ENCODE measurements around the gene KLK10.

Gene KLK10

DNA sequence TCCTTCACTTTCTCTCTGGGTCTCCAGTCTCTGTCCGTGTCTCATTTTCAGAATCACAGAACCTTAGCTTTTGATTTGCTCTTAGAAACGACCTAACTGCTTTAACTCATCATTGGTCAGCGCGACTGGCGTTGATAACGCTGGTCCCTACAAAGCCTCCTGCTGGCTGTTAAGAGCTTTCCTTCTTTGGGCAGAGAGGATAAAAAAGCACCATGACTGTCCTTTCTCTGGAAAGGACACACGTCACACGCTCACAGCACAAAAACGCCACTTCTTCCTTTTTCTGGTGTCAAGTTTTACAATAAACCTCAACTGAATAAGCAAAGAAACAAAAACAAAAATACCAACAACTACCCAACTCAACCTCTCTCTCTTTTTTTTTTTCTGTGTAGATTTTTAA, 17.0 kb upstream of the KLK10 start:
- H3K4me3 ChIP-seq (ENCODE audit: low read depth, low read length), result no peak overlapping the region
- DNase-seq (ENCODE audit: low read depth), result no peak
- TF ChIP-seq, protein P1, sequence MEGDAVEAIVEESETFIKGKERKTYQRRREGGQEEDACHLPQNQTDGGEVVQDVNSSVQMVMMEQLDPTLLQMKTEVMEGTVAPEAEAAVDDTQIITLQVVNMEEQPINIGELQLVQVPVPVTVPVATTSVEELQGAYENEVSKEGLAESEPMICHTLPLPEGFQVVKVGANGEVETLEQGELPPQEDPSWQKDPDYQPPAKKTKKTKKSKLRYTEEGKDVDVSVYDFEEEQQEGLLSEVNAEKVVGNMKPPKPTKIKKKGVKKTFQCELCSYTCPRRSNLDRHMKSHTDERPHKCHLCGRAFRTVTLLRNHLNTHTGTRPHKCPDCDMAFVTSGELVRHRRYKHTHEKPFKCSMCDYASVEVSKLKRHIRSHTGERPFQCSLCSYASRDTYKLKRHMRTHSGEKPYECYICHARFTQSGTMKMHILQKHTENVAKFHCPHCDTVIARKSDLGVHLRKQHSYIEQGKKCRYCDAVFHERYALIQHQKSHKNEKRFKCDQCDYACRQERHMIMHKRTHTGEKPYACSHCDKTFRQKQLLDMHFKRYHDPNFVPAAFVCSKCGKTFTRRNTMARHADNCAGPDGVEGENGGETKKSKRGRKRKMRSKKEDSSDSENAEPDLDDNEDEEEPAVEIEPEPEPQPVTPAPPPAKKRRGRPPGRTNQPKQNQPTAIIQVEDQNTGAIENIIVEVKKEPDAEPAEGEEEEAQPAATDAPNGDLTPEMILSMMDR (conservative IDR thresholded peaks at IDR 0.05; ENCODE audit: low read depth, low read length), result no peak

DNA sequence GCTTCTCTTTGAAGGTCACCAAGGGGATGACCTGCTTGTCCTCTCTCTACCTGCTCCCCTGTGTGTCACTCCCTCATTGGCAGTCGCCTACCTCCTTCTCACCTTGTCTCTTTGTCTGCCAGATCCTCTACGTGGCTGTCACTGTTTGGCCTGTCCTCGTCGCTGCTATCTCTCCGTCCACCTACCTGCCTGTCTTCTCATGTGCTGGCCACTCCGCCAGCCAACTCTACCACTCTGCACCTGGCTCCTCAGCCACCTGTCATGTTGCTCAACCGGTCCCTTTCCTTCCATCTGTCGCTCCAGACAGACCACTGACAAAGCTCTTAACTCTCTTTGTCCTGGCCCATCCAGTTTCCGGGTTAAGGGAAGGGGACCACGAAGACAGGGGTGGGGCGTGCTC, 15.2 kb upstream of the KLK10 start, which contains the start of gene KLK12:
KLK12 (minus strand) TSS at position 299 of the 400 bp plus-strand sequence. CDS start 381 bp downstream, outside the sequence.
- no peak within 1 kb of the TSS for H3K4me3 ChIP-seq (ENCODE audit: low read depth, low read length)
- TF ChIP-seq, protein P1 (conservative IDR thresholded peaks at IDR 0.05; ENCODE audit: low read depth, low read length), result no peak

DNA sequence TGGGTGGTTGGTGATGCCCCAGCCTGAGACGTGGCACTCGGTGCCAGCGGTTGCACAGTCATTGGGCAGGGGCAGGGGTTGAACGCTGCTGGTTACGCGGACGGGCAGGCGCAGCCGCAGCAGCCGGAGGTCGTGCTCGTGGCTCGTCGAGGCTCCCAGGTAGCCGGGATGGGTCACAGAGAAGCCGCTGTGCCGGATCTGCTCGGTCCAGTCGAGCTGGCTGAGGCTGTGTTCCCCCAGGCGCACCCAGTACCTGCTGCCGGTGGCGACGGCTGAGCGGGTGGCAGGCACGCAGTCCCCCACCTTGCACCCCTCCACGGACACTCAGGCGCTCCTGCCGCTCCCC, 12.3 kb upstream of the KLK10 start:
- H3K4me3 ChIP-seq (ENCODE audit: low read depth, low read length), result no peak overlapping the region
- no peak for DNase-seq (ENCODE audit: low read depth)
- TF ChIP-seq, protein P1 (conservative IDR thresholded peaks at IDR 0.05; ENCODE audit: low read depth, low read length), result no peak

More for the DNA sequence above, 15.2 kb upstream of the KLK10 start, which contains the start of gene KLK12:
- DNase-seq (ENCODE audit: low read depth), result no peak

DNA sequence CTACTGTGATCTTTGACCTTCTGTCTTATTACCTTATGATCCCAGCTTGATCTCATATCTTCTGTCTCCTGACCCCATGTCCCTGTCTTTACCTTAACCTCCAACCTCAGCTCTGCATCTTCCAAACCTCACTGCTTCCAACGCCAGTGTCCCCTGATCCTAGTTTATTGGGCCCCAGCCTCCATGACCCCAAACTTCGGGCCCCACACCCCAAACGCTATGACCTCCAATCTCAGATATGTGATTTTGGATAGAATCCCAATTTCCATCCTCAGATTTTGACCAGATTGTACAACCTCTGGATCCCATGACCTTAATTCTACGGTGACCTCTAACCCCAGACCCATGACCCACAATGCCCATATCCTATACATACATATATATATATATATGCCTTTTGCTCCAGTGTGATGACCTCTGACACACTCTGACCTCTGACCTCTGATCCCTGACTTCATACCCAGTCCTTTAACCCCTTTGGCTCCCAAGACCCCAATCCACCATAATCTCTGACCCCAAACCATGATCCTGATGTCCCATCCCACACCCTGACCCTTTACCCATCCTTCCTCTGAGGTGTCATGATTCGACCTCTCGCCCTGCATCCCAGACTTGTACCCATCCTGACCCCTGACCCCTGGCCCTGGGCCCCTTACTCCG, 11.8 kb upstream of the KLK10 start:
- no peak overlapping the region for H3K4me3 ChIP-seq (ENCODE audit: low read depth, low read length)
- TF ChIP-seq, protein P1 (conservative IDR thresholded peaks at IDR 0.05; ENCODE audit: low read depth, low read length), result no peak
- no peak for DNase-seq (ENCODE audit: low read depth)

DNA sequence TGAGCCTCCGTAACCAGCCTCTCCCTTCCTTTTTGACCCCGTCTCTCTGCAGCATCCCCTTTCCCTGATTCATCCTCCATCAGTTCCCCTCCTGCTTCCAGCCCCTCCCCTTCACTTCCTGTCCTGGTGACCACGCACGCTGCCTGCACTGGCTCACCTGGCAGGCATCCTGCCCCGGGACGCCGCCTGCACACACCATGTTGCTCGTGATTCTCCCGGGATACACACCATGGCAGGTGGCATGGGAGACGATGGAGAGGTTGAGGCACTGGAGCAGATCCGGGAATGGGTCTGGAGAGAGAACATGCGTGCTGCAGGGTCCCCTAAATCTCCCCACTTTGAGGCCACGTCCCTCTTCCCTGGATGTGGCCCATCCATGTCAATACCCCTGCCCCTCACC, 11.1 kb upstream of the KLK10 start:
- TF ChIP-seq, protein P1 (conservative IDR thresholded peaks at IDR 0.05; ENCODE audit: low read depth, low read length), result no peak
- DNase-seq (ENCODE audit: low read depth), result no peak
- no peak overlapping the region for H3K4me3 ChIP-seq (ENCODE audit: low read depth, low read length)

DNA sequence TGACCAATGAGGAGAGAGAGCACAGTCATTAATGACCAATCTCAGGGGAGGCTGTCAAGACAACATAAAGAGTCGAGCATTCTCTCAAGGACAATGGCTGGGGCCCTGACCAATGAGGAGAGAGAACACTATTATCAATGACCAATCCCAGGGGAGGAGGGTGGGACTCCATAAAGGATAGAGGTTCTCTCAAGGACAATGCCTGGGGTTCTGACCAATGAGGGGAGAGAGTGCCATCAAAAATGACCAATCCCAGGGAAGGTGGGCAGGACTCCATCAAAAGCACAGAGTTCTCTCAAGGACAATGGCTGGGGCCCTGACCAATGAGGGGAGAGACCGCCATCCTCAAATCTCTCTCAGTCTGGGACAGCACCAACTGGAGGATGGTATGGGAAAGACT, 10.2 kb upstream of the KLK10 start:
- no peak for DNase-seq (ENCODE audit: low read depth)
- H3K4me3 ChIP-seq (ENCODE audit: low read depth, low read length), result no peak overlapping the region
- TF ChIP-seq, protein P1 (conservative IDR thresholded peaks at IDR 0.05; ENCODE audit: low read depth, low read length), result no peak

DNA sequence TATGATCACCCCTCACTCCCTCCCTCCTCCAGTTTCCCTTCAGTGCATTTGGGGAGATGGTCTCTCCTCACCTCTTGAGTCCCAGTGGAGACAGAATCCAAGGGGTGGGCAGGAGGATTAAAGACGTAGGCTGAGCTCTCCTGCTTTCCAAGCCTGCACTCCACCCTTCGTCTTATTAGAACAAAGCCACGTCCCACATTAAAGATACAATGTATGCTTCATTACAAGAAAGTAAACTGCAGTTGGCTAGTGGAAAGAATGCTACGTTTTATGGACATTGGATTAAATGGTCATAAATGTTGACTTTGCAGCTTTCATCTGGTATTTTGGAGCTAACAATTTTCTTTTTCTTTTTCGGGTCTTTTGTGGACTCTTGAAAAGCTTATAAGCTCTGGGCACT, 8.4 kb upstream of the KLK10 start:
- no peak for DNase-seq (ENCODE audit: low read depth)
- no peak overlapping the region for H3K4me3 ChIP-seq (ENCODE audit: low read depth, low read length)
- TF ChIP-seq, protein P1 (conservative IDR thresholded peaks at IDR 0.05; ENCODE audit: low read depth, low read length), result no peak

Data from choroid plexus epithelial cell (primary cell).